Measurements from ENCODE around the gene ETV3. TPM values are rescaled to one million over a fixed set of nuclear protein-coding genes. Genes with fewer than 3 reads are reported as not detected.

Gene ETV3
- total and polyA plus RNA-seq, 2 of the 8 experiments (the other 6 are each of a cell fraction or from before 2014, with no cell fraction given) = 6.0 to 23.8 TPM

DNA sequence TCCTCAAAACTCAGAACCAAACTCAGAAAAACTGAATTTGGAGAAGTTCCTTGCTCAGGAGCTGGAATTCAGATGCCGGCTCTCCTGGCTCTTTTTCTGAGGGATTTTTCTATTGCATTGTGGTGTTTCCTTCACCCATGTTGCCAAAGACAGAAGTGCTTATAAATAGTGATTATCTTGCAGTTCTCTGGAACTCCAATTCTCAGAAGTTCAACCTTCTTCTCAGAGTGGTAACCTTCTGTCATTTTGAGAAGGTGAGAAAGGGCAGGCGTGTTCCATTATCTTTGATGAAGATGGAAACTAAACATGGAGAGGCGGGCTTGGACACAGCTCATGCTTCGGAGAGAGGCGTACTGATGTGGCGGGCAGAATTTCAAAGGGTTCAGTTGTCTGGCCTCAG is 12.4 kb upstream of the ETV3 start (continued):
- TF ChIP-seq TEAD4 (IDR thresholded peaks at IDR 0.05; ENCODE audit: low read depth, low read length) = no peak
- TF ChIP-seq JUN (IDR thresholded peaks at IDR 0.05; ENCODE audit: low read depth, low read length) = no peak
- TF ChIP-seq CHD7 (IDR thresholded peaks at IDR 0.05; ENCODE audit: insufficient replicate concordance, low read length) = no peak
- TF ChIP-seq MAFK (IDR thresholded peaks at IDR 0.05; ENCODE audit: low read depth, low read length) = no peak
- TF ChIP-seq RXRA (IDR thresholded peaks at IDR 0.05; ENCODE audit: insufficient read depth, low read depth, low read length) = no peak

Measured in H1 (cell line).